Heart right ventricle (tissue), 16 donors: ENCODE measurements around the gene SRGN. TPM values are rescaled to one million over a fixed set of nuclear protein-coding genes. Genes with fewer than 3 reads are reported as not detected.
A peak's percentile ranks its signal among the peaks of the same experiment; 100 is the strongest.

Experiments used
- ATAC-seq, 8 donors: fragments of 200-7000 bp; cut with Tn5 transposase; one replicate each; pipeline ENCODE4 v1.9.1; 2020; ENCODE audit warnings: mild to moderate bottlenecking in 8 of 8, moderate library complexity in 8 of 8, moderate number of reproducible peaks in 1 of 8
- DNase-seq, 2 donors: peaks; one replicate each; pipeline ENCODE4 v3.0.0-alpha.2; 2020
- H3K27ac ChIP-seq, 10 donors: fragments of 200-600 bp; sonication (generic) in 2 of 10; one replicate each; pipeline versions ENCODE4 v1.5.0 to v1.8.0; 2020 to 2022; ENCODE audit warnings: mild to moderate bottlenecking in 3 of 10
- H3K27me3 ChIP-seq, 7 donors: fragments of 200-600 bp; one replicate each; pipeline ENCODE4 v1.8.0; 2021 to 2022; ENCODE audit warnings: mild to moderate bottlenecking in 2 of 7
- H3K36me3 ChIP-seq, 9 donors: fragments of 200-600 bp; sonication (generic) in 1 of 9; one replicate each; pipeline versions ENCODE4 v1.5.0 to v1.8.0; 2020 to 2022; ENCODE audit warnings: mild to moderate bottlenecking in 2 of 9
- H3K4me1 ChIP-seq, 9 donors: fragments of 200-600 bp; sonication (generic) in 1 of 9; one replicate each; pipeline versions ENCODE4 v1.5.0 to v1.8.0; 2020 to 2022; ENCODE audit warnings: mild to moderate bottlenecking in 4 of 9
- H3K4me3 ChIP-seq, 10 donors: fragments of 200-600 bp; sonication (generic) in 2 of 10; one replicate each; pipeline versions ENCODE4 v1.5.0 to v1.8.0; 2020 to 2022; ENCODE audit warnings: mild to moderate bottlenecking in 7 of 10, moderate library complexity in 2 of 10
- H3K9me3 ChIP-seq, 11 donors: fragments of 200-600 bp in 10 of 11; sonication (generic) in 2 of 11; one replicate each; pipeline versions ENCODE4 v1.5.0 to v1.8.0; 2013 to 2022; ENCODE audit warnings: mild to moderate bottlenecking in 2 of 11, control low read depth in 1 of 11, moderate library complexity in 1 of 11
- CTCF ChIP-seq, 9 donors: fragments of 200-600 bp; sonication (generic) in 2 of 9; IDR thresholded peaks; one replicate each; pipeline versions ENCODE4 v1.5.0 to v1.8.0; 2021 to 2022; ENCODE audit warnings: antibody characterized with exemption in 9 of 9, mild to moderate bottlenecking in 5 of 9, moderate library complexity in 1 of 9
- WGBS, 2 donors: extraction: QIAGEN DNeasy Blood & Tissue Kit; methylation state at CpG; one replicate each; pipeline ENCODE4 v1.1.7; 2013; ENCODE audit warnings: inconsistent platforms in 1 of 2; 5-methylcytosine and 5-hydroxymethylcytosine counted together
- intact Hi-C, 10 donors: fragments of 100-400 bp; cut with DNase I; formaldehyde crosslinking; loops; one replicate each; pipeline versions ENCODE4 v1.11.1 to v1.14.2; 2022
- polyA plus RNA-seq, 2 donors: library from polyadenylated mRNA; stranded (reverse); fragments of 200-250 nt; gene quantifications; one replicate each; pipeline ENCODE4 v1.2.3, GENCODE V29; 2013
- total RNA-seq, 10 donors: library from RNA; stranded (reverse); fragmentation: NEBNext Ultra II Directional in 3 of 10; extraction: Animal tissue kit (Norgen Biotek cat#: 25700) in 3 of 10; gene quantifications; one replicate each; pipeline versions ENCODE4 v1.2.1 to v1.2.4, GENCODE V29; 2021 to 2023
- donor health status: Arrhythmogenic right ventricular cardiomyopathy.
- donor health status: ischemic (EF 13 %, LVEDD 7.1; RV severe dilation, severe dysfunction).
- donor health status: healthy with polysubstance abuse.
- donor health status: DM: no; HTN: yes; CAD: no.
- donor health status: DM: no; HTN: no; CAD: no.
- donor health status: ischemic (EF 25% LVEDD 6.9; RV normal size, moderate dysfunction).
- donor health status: ischemic (EF 25% LVEDD 5.7; RV mildly dilated, moderate dysfunction).
- donor health status: healthy.
- donor health status: DM: yes; HTN: yes; CAD: no.
- donor health status: Ischemic cardiomyopathy.
- donor health status: ischemic (EF 35%, LVEDD 5.7; RV mildly dilated, moderate dysfunction).
- donor health status: nonischemic (EF 11% LVEDD 7.7; RV severe dilation, severe dysfunction).
- donor health status: DM: yes; HTN: yes; CAD: no.
- donor health status: PGD.
- donor health status: ischemic (EF 29% LVEDD 5.4; RV normal size, mild dysfunction).
- donor health status: nonischemic (EF 23%, LVEDD 6.1; RV moderate dilation, normal function).

SRGN gene
- total and polyA plus RNA-seq, 12 donors: 23.1 to 156 (median 51.8) TPM

GRCh38 chr10:69071610-69072009, 16.3 kb upstream of the SRGN start:
- Histone ChIP-seq H3K27ac (peak overlapping the region in 9 of 10 donors; percentile 8 to 67 (median 41)), H3K9me3 (no peaks in the 10 kb centered on the region), H3K36me3 (no peaks in the 10 kb centered on the region), H3K27me3 (no peaks in the 10 kb centered on the region), H3K4me3 (no peak overlapping the region), H3K4me1 (peaks cover 0 to 36% (median 0%) of the 10 kb centered on the region in 9 donors)
- peak in 7 of 8 donors; percentile 48 to 74 (median 58) for ATAC-seq
- TF ChIP-seq CTCF (IDR thresholded peaks at IDR 0.05): no peak
- WGBS, 2 donors: 62 to 69% methylated on average over 6 of the region's 6 CpGs
- intact Hi-C loops: loop anchor here in 1 of 10 donors (2.0 kb wide), 1 partner anchor 15 kb away; no protein-coding TSS in a partner anchor
- DNase-seq: peak in 1 of 2 donors; percentile 54

- intact Hi-C loops: loop anchor here in 1 of 10 donors (2.0 kb wide), 1 partner anchor 14 kb away; no protein-coding TSS in a partner anchor
- Histone ChIP-seq H3K36me3 (no peaks in the 10 kb centered on the region), H3K4me3 (no peak overlapping the region), H3K9me3 (no peaks in the 10 kb centered on the region), H3K27ac (peak overlapping the region in 5 of 10 donors; percentile 24 to 62 (median 41)), H3K27me3 (no peaks in the 10 kb centered on the region), H3K4me1 (peaks cover 0 to 35% (median 0%) of the 10 kb centered on the region in 9 donors)
- peak in 7 of 8 donors; percentile 22 to 72 (median 47) for ATAC-seq
- no peak for TF ChIP-seq CTCF (IDR thresholded peaks at IDR 0.05)
- WGBS, 2 donors: 53 to 71% methylated on average over 6 of the region's 6 CpGs
- DNase-seq: no peak
Observed at GRCh38 chr10:69073026-69073425, 14.9 kb upstream of the SRGN start.

- Histone ChIP-seq H3K9me3 (no peaks in the 10 kb centered on the region), H3K36me3 (no peaks in the 10 kb centered on the region), H3K4me3 (no peak overlapping the region), H3K27ac (peak overlapping the region in 4 of 10 donors; percentile 34 to 62 (median 50)), H3K27me3 (no peaks in the 10 kb centered on the region), H3K4me1 (peaks cover 0 to 35% (median 0%) of the 10 kb centered on the region in 9 donors)
- TF ChIP-seq CTCF (IDR thresholded peaks at IDR 0.05): no peak
- no peak for DNase-seq
- 73% methylated on average over 8 of the region's 8 CpGs for WGBS, 2 donors
- intact Hi-C loops: loop anchor here in 1 of 10 donors (2.0 kb wide), 1 partner anchor 13 kb away; no protein-coding TSS in a partner anchor
- no peak for ATAC-seq
Observed at GRCh38 chr10:69073736-69074364, 14.1 kb upstream of the SRGN start.

- DNase-seq: no peak
- no peak for ATAC-seq
- Histone ChIP-seq H3K4me1 (peaks cover 0 to 35% (median 0%) of the 10 kb centered on the region in 9 donors), H3K27me3 (no peaks in the 10 kb centered on the region), H3K9me3 (no peaks in the 10 kb centered on the region), H3K36me3 (no peaks in the 10 kb centered on the region), H3K4me3 (no peak overlapping the region), H3K27ac (no peak overlapping the region)
- WGBS, 2 donors: 93 to 94% methylated on average over 4 of the region's 4 CpGs
- intact Hi-C loops: no loop called here
- TF ChIP-seq CTCF (IDR thresholded peaks at IDR 0.05): no peak
Observed at GRCh38 chr10:69074532-69074931, 13.4 kb upstream of the SRGN start.
